PC-3 (cell line): ENCODE measurements around the gene IL16. TPM values are rescaled to one million over a fixed set of nuclear protein-coding genes. Genes with fewer than 3 reads are reported as not detected.
"Not testable (repeated sequence)": the region's sequence is repeated elsewhere in the genome, so short reads cannot be mapped to it uniquely, and the experiment has no call there.

Source experiments
- ATAC-seq: fragments of 200-7000 bp; cut with Tn5 transposase; 2 replicates; pipeline ENCODE4 v1.9.1; 2020; ENCODE audit warnings: mild to moderate bottlenecking, moderate library complexity
- BruUV-seq: library from RNA; stranded (reverse); fragments of 400-500 nt; replicated peaks from 2 replicates; lab custom pipeline; 2021; lab: Mats Ljungman, UMichigan
- CTCF ChIA-PET: fragments of 300-600 bp; sonication (Branson Sonifier 250); formaldehyde crosslinking; loops from one replicate; lab custom pipeline; 2022; ENCODE audit warnings: antibody characterized with exemption; lab: Charles Lee
- POLR2A ChIA-PET: fragments of 300-600 bp; sonication (Branson Sonifier 250); formaldehyde crosslinking; loops from one replicate; lab custom pipeline; 2022; ENCODE audit warnings: antibody characterized with exemption; ENCODE audit not compliant: unreplicated experiment; lab: Charles Lee
- DNase-seq: peaks from one replicate; pipeline ENCODE4 v3.0.0-alpha.2; 2015
- H2AFZ ChIP-seq: fragments of 300-600 bp; sonication (generic); 2 replicates; pipeline ENCODE4 v1.6.0; 2016; ENCODE audit warnings: antibody characterized with exemption, low read length
- H3F3A ChIP-seq: fragments of 300-600 bp; sonication (generic); one replicate; pipeline ENCODE4 v1.6.0; 2017; ENCODE audit warnings: antibody characterized with exemption, low read length, control low read depth, mild to moderate bottlenecking; ENCODE audit not compliant: unreplicated experiment
- H3K27ac ChIP-seq: fragments of 300-600 bp; sonication (generic); 2 replicates; pipeline ENCODE4 v1.5.1; 2016; ENCODE audit warnings: mild to moderate bottlenecking, low read length
- H3K27me3 ChIP-seq: fragments of 300-600 bp; sonication (generic); 2 replicates; pipeline ENCODE4 v1.6.1; 2016; ENCODE audit warnings: low read length, mixed read lengths
- H3K36me3 ChIP-seq: fragments of 300-600 bp; sonication (generic); 2 replicates; pipeline ENCODE4 v1.6.1; 2016; ENCODE audit warnings: low read depth, mixed run types, low read length, mixed read lengths
- H3K4me1 ChIP-seq: fragments of 300-600 bp; sonication (generic); 2 replicates; pipeline ENCODE4 v1.5.1; 2016; ENCODE audit warnings: low read length; ENCODE audit not compliant: insufficient read depth
- H3K4me2 ChIP-seq: fragments of 300-600 bp; sonication (generic); 2 replicates; pipeline ENCODE4 v1.6.0; 2016; ENCODE audit warnings: low read length
- H3K4me3 ChIP-seq: fragments of 300-600 bp; sonication (generic); 2 replicates; pipeline ENCODE4 v1.5.1; 2016; ENCODE audit warnings: mild to moderate bottlenecking, low read length, mixed read lengths
- H3K79me2 ChIP-seq: fragments of 300-600 bp; sonication (generic); 2 replicates; pipeline ENCODE4 v1.6.1; 2017; ENCODE audit warnings: low read length, mixed read lengths
- H3K9ac ChIP-seq: fragments of 300-600 bp; sonication (generic); 2 replicates; pipeline ENCODE4 v1.6.0; 2016; ENCODE audit warnings: mild to moderate bottlenecking, low read length
- H3K9me2 ChIP-seq: fragments of 300-600 bp; sonication (generic); replicated peaks from 2 replicates; pipeline ENCODE4 v1.6.1; 2016; ENCODE audit warnings: mixed run types, low read length, mixed read lengths
- H3K9me3 ChIP-seq: fragments of 300-600 bp; sonication (generic); 2 replicates; pipeline ENCODE4 v1.6.1; 2016; ENCODE audit warnings: low read length, mixed read lengths
- H4K20me1 ChIP-seq: fragments of 300-600 bp; sonication (generic); 2 replicates; pipeline ENCODE4 v1.6.1; 2016; ENCODE audit warnings: low read length, mixed read lengths
- CTCF ChIP-seq: fragments of 300-600 bp; sonication (generic); conservative IDR thresholded peaks from 2 replicates; pipeline ENCODE4 v1.5.1; 2017; ENCODE audit warnings: antibody characterized with exemption, low read depth, mild to moderate bottlenecking, low read length
- EZH2 ChIP-seq: fragments of 300-600 bp; sonication (generic); IDR thresholded peaks from one replicate; pipeline ENCODE4 v1.6.1; 2017; ENCODE audit warnings: antibody characterized with exemption, mild to moderate bottlenecking, low read length; ENCODE audit not compliant: unreplicated experiment
- EZH2phosphoT487 ChIP-seq: fragments of 300-600 bp; sonication (generic); IDR thresholded peaks from 2 replicates; pipeline ENCODE4 v1.6.1; 2018; ENCODE audit warnings: mild to moderate bottlenecking, antibody characterized with exemption, low read length, borderline replicate concordance
- intact Hi-C: fragments of 100-400 bp; cut with micrococcal nuclease; formaldehyde crosslinking; loops from 2 replicates; pipeline ENCODE4 v1.9.0; 2023
- total RNA-seq: library from RNA; depleted of rRNA; stranded (reverse); fragments of >200 nt; gene quantifications from 2 replicates; pipeline ENCODE4 v1.2.3, GENCODE V29; 2014

Gene IL16
- total RNA-seq, 1 experiment from 2014 or later, result 0.04 TPM

GRCh38 chr15:81157195-81157938 lies 39.3 kb upstream of the IL16 start:
- Histone ChIP-seq H3K79me2 (no peaks in the 10 kb centered on the region), H3K9me2 (no peaks in the 10 kb centered on the region), H4K20me1 (no peaks in the 10 kb centered on the region), H3K4me2 (no peak overlapping the region), H3K36me3 (no peaks in the 10 kb centered on the region), H2AFZ (no peak overlapping the region), H3F3A (no peaks in the 10 kb centered on the region), H3K27ac (no peak overlapping the region), H3K4me3 (no peak overlapping the region), H3K27me3 (no peaks in the 10 kb centered on the region), H3K4me1 (no peaks in the 10 kb centered on the region), H3K9me3 (no peaks in the 10 kb centered on the region), H3K9ac (no peak overlapping the region)
- POLR2A ChIA-PET, result no interaction called here
- DNase-seq (no peak), ATAC-seq (no peak)
- intact Hi-C loops, result no loop called here
- no peak for TF ChIP-seq CTCF
- no peak for TF ChIP-seq EZH2phosphoT487
- no peak for TF ChIP-seq EZH2
- no TSS peak for BruUV-seq
- CTCF ChIA-PET, result interaction anchor here (0.7 to 1.0 kb wide), 2 partner anchors 108 kb away, joined by 3 to 8 read pairs; no protein-coding TSS in a partner anchor

- H4K20me1 ChIP-seq, result no peaks in the 10 kb centered on the region
- intact Hi-C loops, result no loop called here
- no peaks in the 10 kb centered on the region for H3K27me3 ChIP-seq
- no peak overlapping the region for H2AFZ ChIP-seq
- TF ChIP-seq CTCF, result no peak
- TF ChIP-seq EZH2phosphoT487, result no peak
- TF ChIP-seq EZH2, result no peak
- H3K4me3 ChIP-seq, result no peak overlapping the region
- POLR2A ChIA-PET, result no interaction called here
- H3K9ac ChIP-seq, result no peak overlapping the region
- H3K36me3 ChIP-seq, result no peaks in the 10 kb centered on the region
- H3K27ac ChIP-seq, result no peak overlapping the region
- H3K4me2 ChIP-seq, result no peak overlapping the region
- no peaks in the 10 kb centered on the region for H3K9me3 ChIP-seq
- no peaks in the 10 kb centered on the region for H3K79me2 ChIP-seq
- H3F3A ChIP-seq, result no peaks in the 10 kb centered on the region
- CTCF ChIA-PET, result interaction anchor here (0.7 kb wide), 1 partner anchor 108 kb away, joined by 8 read pairs; no protein-coding TSS in a partner anchor
- no peak for ATAC-seq
- no peak for DNase-seq
- H3K9me2 ChIP-seq, result no peaks in the 10 kb centered on the region
- no TSS peak for BruUV-seq
- H3K4me1 ChIP-seq, result no peaks in the 10 kb centered on the region
Observed at GRCh38 chr15:81157939-81158223, 38.8 kb upstream of the IL16 start.

GRCh38 chr15:81158561-81158960 lies 38.1 kb upstream of the IL16 start:
- ATAC-seq, DNase-seq, H3K4me2 ChIP-seq, H3K4me3 ChIP-seq, H3K4me1 ChIP-seq, intact Hi-C loops, H3K9me3 ChIP-seq, BruUV-seq, H3K9me2 ChIP-seq, CTCF ChIA-PET, H2AFZ ChIP-seq, POLR2A ChIA-PET, H3F3A ChIP-seq, H3K36me3 ChIP-seq, H4K20me1 ChIP-seq, H3K79me2 ChIP-seq, H3K9ac ChIP-seq, H3K27me3 ChIP-seq, H3K27ac ChIP-seq: not testable (repeated sequence)
